ENCODE data around the gene DHRSX. TPM values are rescaled to one million over a fixed set of nuclear protein-coding genes. Genes with fewer than 3 reads are reported as not detected.
"Not testable (repeated sequence)": the region's sequence is repeated elsewhere in the genome, so short reads cannot be mapped to it uniquely, and the experiment has no call there.

The DHRSX gene
- total and polyA plus RNA-seq, 2 donors (not counting 1 experiment from before 2014, with no cell fraction given), result 18.8 to 39.0 TPM

GRCh38 chrX:2390754-2391153 lies 110.0 kb downstream of the DHRSX start:
- no peak for ATAC-seq (ENCODE audit: low read depth)
- Histone ChIP-seq H3K27me3 (replicated peaks in 1 of 4; ENCODE audit: control extremely low read depth in 1 of 4, control insufficient read depth in 3 of 4, insufficient read depth in 4 of 4, low read length in 3 of 4) (no peaks in the 10 kb centered on the region), H3K9ac (ENCODE audit: low read length) (no peak overlapping the region), H3K79me2 (ENCODE audit: control insufficient read depth, insufficient read depth, low read length) (no peaks in the 10 kb centered on the region), H3K27ac (ENCODE audit: low read length in 2 of 2) (no peak overlapping the region), H4K20me1 (ENCODE audit: control insufficient read depth, insufficient read depth, low read length, poor library complexity, severe bottlenecking) (no peaks in the 10 kb centered on the region), H3K4me1 (ENCODE audit: control insufficient read depth in 2 of 2, insufficient read depth in 2 of 2, low read length in 2 of 2) (no peaks in the 10 kb centered on the region), H2AFZ (ENCODE audit: insufficient read depth, low read depth, low read length, poor library complexity, severe bottlenecking) (no peak overlapping the region), H3K4me3 (ENCODE audit: control extremely low read depth in 1 of 5, extremely low read depth in 1 of 5, insufficient read depth in 1 of 5, low read depth in 2 of 5, low read length in 4 of 5) (no peak overlapping the region), H3K36me3 (replicated peaks in 1 of 2; ENCODE audit: control extremely low read depth in 1 of 2, control insufficient read depth in 1 of 2, extremely low read depth in 1 of 2, insufficient read depth in 2 of 2, low read length in 1 of 2) (peaks cover 10 to 17% of the 10 kb centered on the region in 2 experiments), H3K9me3 (ENCODE audit: control extremely low read depth in 1 of 3, control insufficient read depth in 2 of 3, insufficient read depth in 1 of 3, low read length in 2 of 3) (peaks cover 4 to 13% (median 9%) of the 10 kb centered on the region in 3 donors), H3K4me2 (replicated peaks; ENCODE audit: low read depth, low read length, poor library complexity, severe bottlenecking) (no peak overlapping the region)
- no peak for DNase-seq
- Mint-ChIP-seq H3K27me3 (no peaks in the 10 kb centered on the region), H3K27ac (no peak overlapping the region), H3K9me3 (ENCODE audit: insufficient read depth) (no peaks in the 10 kb centered on the region), H3K4me3 (no peak overlapping the region), H3K4me1 (no peaks in the 10 kb centered on the region)
- intact Hi-C loops (cut with micrococcal nuclease), result no loop called here
- 98% methylated on average over 4 of the region's 5 CpGs for WGBS (ENCODE audit: insufficient coverage)
- TF ChIP-seq EZH2 (IDR thresholded peaks at IDR 0.05; ENCODE audit: borderline replicate concordance, insufficient read depth, low read depth, low read length, poor library complexity, severe bottlenecking), result no peak
- TF ChIP-seq, protein P1, sequence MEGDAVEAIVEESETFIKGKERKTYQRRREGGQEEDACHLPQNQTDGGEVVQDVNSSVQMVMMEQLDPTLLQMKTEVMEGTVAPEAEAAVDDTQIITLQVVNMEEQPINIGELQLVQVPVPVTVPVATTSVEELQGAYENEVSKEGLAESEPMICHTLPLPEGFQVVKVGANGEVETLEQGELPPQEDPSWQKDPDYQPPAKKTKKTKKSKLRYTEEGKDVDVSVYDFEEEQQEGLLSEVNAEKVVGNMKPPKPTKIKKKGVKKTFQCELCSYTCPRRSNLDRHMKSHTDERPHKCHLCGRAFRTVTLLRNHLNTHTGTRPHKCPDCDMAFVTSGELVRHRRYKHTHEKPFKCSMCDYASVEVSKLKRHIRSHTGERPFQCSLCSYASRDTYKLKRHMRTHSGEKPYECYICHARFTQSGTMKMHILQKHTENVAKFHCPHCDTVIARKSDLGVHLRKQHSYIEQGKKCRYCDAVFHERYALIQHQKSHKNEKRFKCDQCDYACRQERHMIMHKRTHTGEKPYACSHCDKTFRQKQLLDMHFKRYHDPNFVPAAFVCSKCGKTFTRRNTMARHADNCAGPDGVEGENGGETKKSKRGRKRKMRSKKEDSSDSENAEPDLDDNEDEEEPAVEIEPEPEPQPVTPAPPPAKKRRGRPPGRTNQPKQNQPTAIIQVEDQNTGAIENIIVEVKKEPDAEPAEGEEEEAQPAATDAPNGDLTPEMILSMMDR (IDR thresholded peaks at IDR 0.05), result no peak
- POLR2A ChIA-PET, result no interaction called here
- CTCF ChIA-PET, result no interaction called here

GRCh38 chrX:2389731-2390130 lies 111.0 kb downstream of the DHRSX start:
- H3K27me3 ChIP-seq (replicated peaks in 1 of 4; ENCODE audit: control extremely low read depth in 1 of 4, control insufficient read depth in 3 of 4, insufficient read depth in 4 of 4, low read length in 3 of 4); H3K27ac ChIP-seq (ENCODE audit: low read length in 2 of 2); H3K27me3 Mint-ChIP-seq; CTCF ChIA-PET; intact Hi-C loops (cut with micrococcal nuclease); H3K9me3 Mint-ChIP-seq (ENCODE audit: insufficient read depth); H3K27ac Mint-ChIP-seq; ATAC-seq (ENCODE audit: low read depth); H3K4me3 Mint-ChIP-seq; H3K4me3 ChIP-seq (ENCODE audit: control extremely low read depth in 1 of 5, extremely low read depth in 1 of 5, insufficient read depth in 1 of 5, low read depth in 2 of 5, low read length in 4 of 5); H2AFZ ChIP-seq (ENCODE audit: insufficient read depth, low read depth, low read length, poor library complexity, severe bottlenecking); H3K9ac ChIP-seq (ENCODE audit: low read length); H3K4me1 ChIP-seq (ENCODE audit: control insufficient read depth in 2 of 2, insufficient read depth in 2 of 2, low read length in 2 of 2); H4K20me1 ChIP-seq (ENCODE audit: control insufficient read depth, insufficient read depth, low read length, poor library complexity, severe bottlenecking); H3K4me2 ChIP-seq (replicated peaks; ENCODE audit: low read depth, low read length, poor library complexity, severe bottlenecking); H3K79me2 ChIP-seq (ENCODE audit: control insufficient read depth, insufficient read depth, low read length); H3K4me1 Mint-ChIP-seq; DNase-seq; POLR2A ChIA-PET: not testable (repeated sequence)
- Histone ChIP-seq H3K9me3 (ENCODE audit: control extremely low read depth in 1 of 3, control insufficient read depth in 2 of 3, insufficient read depth in 1 of 3, low read length in 2 of 3) (peaks cover 4 to 13% (median 9%) of the 10 kb centered on the region in 3 donors), H3K36me3 (replicated peaks in 1 of 2; ENCODE audit: control extremely low read depth in 1 of 2, control insufficient read depth in 1 of 2, extremely low read depth in 1 of 2, insufficient read depth in 2 of 2, low read length in 1 of 2) (peaks cover 10 to 25% of the 10 kb centered on the region in 2 experiments)
- 98% methylated on average over 5 of the region's 15 CpGs for WGBS (ENCODE audit: insufficient coverage)
